Right forelimb (tissue), 1 donor: ENCODE results near the gene NUDT3.
A peak's percentile ranks its signal among the peaks of the same experiment; 100 is the strongest.

Experiments
- DNase-seq: peaks from one replicate; pipeline ENCODE4 v3.0.0-alpha.2; 2018

NUDT3 gene

GRCh38 chr6:34318499-34319470, 73.7 kb downstream of the NUDT3 start:
- no peak for DNase-seq

- no peak for DNase-seq
Measured at GRCh38 chr6:34317882-34318498, 74.5 kb downstream of the NUDT3 start.

GRCh38 chr6:34317172-34317477, 75.3 kb downstream of the NUDT3 start:
- DNase-seq = no peak

GRCh38 chr6:34316431-34317171, 75.9 kb downstream of the NUDT3 start:
- DNase-seq = no peak

GRCh38 chr6:34315780-34316179, 76.7 kb downstream of the NUDT3 start:
- no peak for DNase-seq

- DNase-seq = no peak
Measured at GRCh38 chr6:34315256-34315655, 77.2 kb downstream of the NUDT3 start.

GRCh38 chr6:34312259-34312658, 80.2 kb downstream of the NUDT3 start:
- DNase-seq = no peak

- no peak for DNase-seq
Measured at GRCh38 chr6:34310817-34311216, 81.7 kb downstream of the NUDT3 start.

- DNase-seq = no peak
Measured at GRCh38 chr6:34308483-34308882, 84.0 kb downstream of the NUDT3 start.

GRCh38 chr6:34305982-34306708, 86.3 kb downstream of the NUDT3 start:
- peak; percentile 72 for DNase-seq

GRCh38 chr6:34305497-34305896, 87.0 kb downstream of the NUDT3 start:
- no peak for DNase-seq

- DNase-seq = no peak
Measured at GRCh38 chr6:34304164-34304563, 88.3 kb downstream of the NUDT3 start.

- no peak for DNase-seq
Measured at GRCh38 chr6:34302929-34303328, 89.5 kb downstream of the NUDT3 start.

- DNase-seq = peak; percentile 63
Measured at GRCh38 chr6:34301408-34301807, 91.1 kb downstream of the NUDT3 start.

- no peak for DNase-seq
Measured at GRCh38 chr6:34300332-34300751, 92.1 kb downstream of the NUDT3 start.

- DNase-seq = no peak
Measured at GRCh38 chr6:34298941-34299340, 93.5 kb downstream of the NUDT3 start.

GRCh38 chr6:34295721-34296120, 96.7 kb downstream of the NUDT3 start:
- DNase-seq = no peak

- no peak for DNase-seq
Measured at GRCh38 chr6:34292954-34293353, 99.5 kb downstream of the NUDT3 start.

- no peak for DNase-seq
Measured at GRCh38 chr6:34289137-34289536, 103.3 kb downstream of the NUDT3 start.

- DNase-seq = no peak
Measured at GRCh38 chr6:34288581-34288980, 103.9 kb downstream of the NUDT3 start.

- no peak for DNase-seq
Measured at GRCh38 chr6:34285448-34286164, 106.9 kb downstream of the NUDT3 start.
